GM23338 (cell line): ENCODE data around the gene FAM234A.

Source experiments
- CTCF ChIP-seq, 2 experiments: fragments of 200-600 bp in 1 of 2; sonication (generic) in 1 of 2; conservative IDR thresholded peaks; 2 replicates each; pipeline versions ENCODE4 v1.5.1 to v1.6.1; 2016 to 2017; ENCODE audit warnings: antibody characterized with exemption in 2 of 2, low read depth in 2 of 2, mild to moderate bottlenecking in 2 of 2, moderate library complexity in 1 of 2
- EZH2 ChIP-seq: fragments of 200-600 bp; sonication (generic); IDR thresholded peaks from one replicate; pipeline ENCODE4 v1.8.0; 2017; ENCODE audit warnings: antibody characterized with exemption, mild to moderate bottlenecking, low read depth; ENCODE audit not compliant: unreplicated experiment
- POLR2AphosphoS5 ChIP-seq: IDR thresholded peaks from 2 replicates; pipeline ENCODE4 v1.6.1; 2016; ENCODE audit warnings: antibody characterized with exemption, low read depth

- TF ChIP-seq EZH2 (no peak), POLR2AphosphoS5 (no peak), CTCF (conservative IDR thresholded peaks at IDR 0.05; ENCODE audit: low read depth in 2 of 2) (0 out of 4 replicates have a peak, but pooled peaks of 1 of the 2 experiments have one; percentile 8)
These were observed 52.7 kb downstream of the FAM234A start for GRCh38 chr16:287298-287811.
